GM12878 (cell line): Measurements from ENCODE around the gene KCND3. TPM values are rescaled to one million over a fixed set of nuclear protein-coding genes. Genes with fewer than 3 reads are reported as not detected.

Experiments
- ATAC-seq: fragments of 200-7000 bp; cut with Tn5 transposase; 3 replicates; pipeline ENCODE4 v1.9.1; 2020; ENCODE audit warnings: mild to moderate bottlenecking, moderate library complexity
- BruUV-seq: library from RNA; stranded (reverse); fragments of 400-500 nt; replicated peaks from 2 replicates; lab custom pipeline; 2021; lab: Mats Ljungman, UMichigan
- CTCF ChIA-PET: fragments of 300-600 bp; sonication (Branson Sonifier 250); formaldehyde crosslinking; extraction: SDS; loops from one replicate; lab custom pipeline; 2021; ENCODE audit warnings: inconsistent platforms; lab: Yijun Ruan, JAX
- POLR2A ChIA-PET: fragments of 350-600 bp; formaldehyde crosslinking; extraction: SDS; loops from one replicate; lab custom pipeline; 2021; ENCODE audit warnings: inconsistent platforms; lab: Charles Lee
- RAD21 ChIA-PET: fragments of 300-600 bp; sonication (Branson Sonifier 250); formaldehyde crosslinking; loops from one replicate; lab custom pipeline; 2023; ENCODE audit warnings: antibody characterized with exemption; ENCODE audit not compliant: unreplicated experiment; lab: Charles Lee
- SMC1A ChIA-PET: fragments of 300-600 bp; sonication (Branson Sonifier 250); formaldehyde crosslinking; loops from one replicate; lab custom pipeline; 2023; ENCODE audit not compliant: unreplicated experiment, uncharacterized antibody; lab: Charles Lee
- DNase-seq: peaks from one replicate; pipeline ENCODE4 v3.0.0-alpha.2; 2011; ENCODE audit warnings: low read depth, low spot score
- FAIRE-seq: peaks from 3 replicates; lab custom pipeline; 2011; peaks lifted over from hg19 to GRCh38; lab: Jason Lieb, UNC
- H2AFZ ChIP-seq: 2 replicates; pipeline ENCODE4 v1.6.0; 2011; ENCODE audit warnings: low read depth, low read length, control low read depth; ENCODE audit not compliant: control insufficient read depth
- H3K27ac ChIP-seq: 2 replicates; pipeline ENCODE4 v1.5.1; 2011; ENCODE audit warnings: control low read depth; ENCODE audit not compliant: control insufficient read depth, insufficient read depth
- H3K27me3 ChIP-seq, 2 experiments: replicated peaks in 1 of 2; 2 replicates each; pipeline versions ENCODE4 v1.6.0 to v1.6.1; 2011; ENCODE audit warnings: low read length in 1 of 2; ENCODE audit not compliant: control insufficient read depth in 2 of 2, insufficient read depth in 2 of 2
- H3K36me3 ChIP-seq, 2 experiments: 2 replicates each; pipeline ENCODE4 v1.5.1; 2011; ENCODE audit warnings: low read length in 1 of 2; ENCODE audit not compliant: control insufficient read depth in 2 of 2, insufficient read depth in 2 of 2
- H3K4me1 ChIP-seq: 2 replicates; pipeline ENCODE4 v1.6.1; 2011; ENCODE audit warnings: mild to moderate bottlenecking, low read length, moderate library complexity, mixed read lengths; ENCODE audit not compliant: control insufficient read depth, insufficient read depth
- H3K4me2 ChIP-seq: 2 replicates; pipeline ENCODE4 v1.6.0; 2011; ENCODE audit warnings: control low read depth; ENCODE audit not compliant: control insufficient read depth, insufficient read depth
- H3K4me3 ChIP-seq: fragments of 200-600 bp; sonication (generic); 2 replicates; pipeline ENCODE4 v1.5.1; 2016
- H3K79me2 ChIP-seq: 2 replicates; pipeline ENCODE4 v1.6.0; 2011; ENCODE audit warnings: low read length; ENCODE audit not compliant: control insufficient read depth, insufficient read depth
- H3K9ac ChIP-seq: 2 replicates; pipeline ENCODE4 v1.8.0; 2011; ENCODE audit warnings: low read length, control low read depth, mixed read lengths; ENCODE audit not compliant: control insufficient read depth, insufficient read depth
- H3K9me3 ChIP-seq: replicated peaks from 3 replicates; pipeline ENCODE4 v1.5.1; 2011; ENCODE audit warnings: mild to moderate bottlenecking, low read length; ENCODE audit not compliant: control insufficient read depth, insufficient read depth
- H4K20me1 ChIP-seq: 2 replicates; pipeline ENCODE4 v1.6.0; 2011; ENCODE audit not compliant: control insufficient read depth, insufficient read depth
- BCL3 ChIP-seq: IDR thresholded peaks from 2 replicates; pipeline ENCODE4 v1.6.1; 2011; ENCODE audit warnings: borderline replicate concordance, low read depth, mild to moderate bottlenecking, moderate library complexity, low read length; ENCODE audit not compliant: insufficient read depth, poor library complexity, severe bottlenecking
- CREB1 ChIP-seq: IDR thresholded peaks from 2 replicates; pipeline ENCODE4 v1.6.1; 2012; ENCODE audit warnings: low read depth, mild to moderate bottlenecking, inconsistent platforms
- CREM ChIP-seq: IDR thresholded peaks from 2 replicates; pipeline ENCODE4 v1.6.1; 2014; ENCODE audit warnings: antibody characterized with exemption, low read depth
- GABPA ChIP-seq: IDR thresholded peaks from 2 replicates; pipeline ENCODE4 v1.6.1; 2014; ENCODE audit warnings: antibody characterized with exemption, low read depth, mild to moderate bottlenecking, inconsistent platforms
- MLLT1 ChIP-seq: fragments of 450-650 bp; IDR thresholded peaks from 2 replicates; pipeline ENCODE4 v1.6.1; 2016; ENCODE audit warnings: mild to moderate bottlenecking
- MTA2 ChIP-seq: fragments of 450-650 bp; IDR thresholded peaks from 2 replicates; pipeline ENCODE4 v1.6.1; 2016; ENCODE audit warnings: low read depth, mild to moderate bottlenecking, moderate library complexity
- MTA3 ChIP-seq: IDR thresholded peaks from 2 replicates; pipeline ENCODE4 v1.6.1; 2012; ENCODE audit warnings: low read length, inconsistent platforms, borderline replicate concordance
- PKNOX1 ChIP-seq: fragments of 450-650 bp; IDR thresholded peaks from 2 replicates; pipeline ENCODE4 v1.6.1; 2016; ENCODE audit warnings: mild to moderate bottlenecking
- PRDM15 ChIP-seq: fragments of 450-650 bp; formaldehyde crosslinking; IDR thresholded peaks from 2 replicates; pipeline ENCODE4 v1.4.0; 2020; ENCODE audit warnings: mild to moderate bottlenecking, moderate library complexity
- RAD21 ChIP-seq: IDR thresholded peaks from 2 replicates; pipeline ENCODE4 v1.6.1; 2011; ENCODE audit warnings: mild to moderate bottlenecking, low read depth, low read length, moderate library complexity; ENCODE audit not compliant: insufficient read depth
- SP1 ChIP-seq: IDR thresholded peaks from one replicate; pipeline ENCODE4 v1.6.1; 2011; ENCODE audit warnings: low read depth, low read length
- SREBF1 ChIP-seq: IDR thresholded peaks from 2 replicates; pipeline ENCODE4 v1.6.1; 2012; ENCODE audit warnings: mild to moderate bottlenecking, low read length
- TCF12 ChIP-seq: IDR thresholded peaks from 2 replicates; pipeline ENCODE4 v1.6.1; 2011; ENCODE audit warnings: low read depth, mild to moderate bottlenecking, low read length
- ZBTB33 ChIP-seq: fragments of 450-650 bp; IDR thresholded peaks from 2 replicates; pipeline ENCODE4 v1.6.1; 2017; ENCODE audit warnings: mild to moderate bottlenecking
- ZZZ3 ChIP-seq: IDR thresholded peaks from 2 replicates; pipeline ENCODE4 v1.6.1; 2011; ENCODE audit warnings: low read depth; ENCODE audit not compliant: control insufficient read depth, insufficient read length
- WGBS: methylation state at CpG from one replicate; pipeline ENCODE4 v1.1.6; 2016; ENCODE audit warnings: low lambda C conversion rate; ENCODE audit not compliant: insufficient replicate concordance, insufficient coverage; ENCODE audit errors: missing lambda C conversion rate; 5-methylcytosine and 5-hydroxymethylcytosine counted together
- in situ Hi-C: fragments of 300-500 bp; cut with MboI; formaldehyde crosslinking; loops from 9 replicates; pipeline ENCODE4 v1.14.3; 2018; ENCODE audit warnings: mixed read lengths
- intact Hi-C: fragments of 100-400 bp; cut with micrococcal nuclease; formaldehyde crosslinking; loops from one replicate; pipeline ENCODE4 v1.14.2; 2022; ENCODE audit not compliant: unreplicated experiment
- polyA plus RNA-seq, 11 experiments: library from polyadenylated mRNA; depleted of rRNA in 4 of 11; unstranded in 6 of 11; stranded (reverse) in 5 of 11; fragments of >200 nt; fragmentation: Nextera tagmentation in 4 of 11; fragmentation: Illumina TruSeq in 1 of 11; extraction: Ambion mirVana in 4 of 11; extraction: Trizol in 1 of 11; gene quantifications; 1 replicate in 1 of 11; 2 replicates in 10 of 11; pipeline versions ENCODE4 v1.2.1 to v1.2.3, GENCODE V29; 2011 to 2016; ENCODE audit warnings: inconsistent platforms in 2 of 11, missing spikeins in 2 of 11, low read depth in 1 of 11
- total RNA-seq, 4 experiments: library from RNA; depleted of rRNA in 3 of 4; stranded (reverse); fragments of >200 nt in 3 of 4; fragmentation: Illumina TruSeq in 1 of 4; extraction: Trizol in 1 of 4; gene quantifications; 2 replicates each; pipeline versions ENCODE4 v1.2.1 to v1.2.3, GENCODE V29; 2013 to 2021

Gene KCND3
- total and polyA plus RNA-seq, 10 of the 15 experiments (the other 5 are each of a cell fraction or from before 2014, with no cell fraction given) = 0.02 TPM; not detected in 9

- no peaks in the 10 kb centered on the region for H3K79me2 ChIP-seq
- no peak overlapping the region for H2AFZ ChIP-seq
- in situ Hi-C loops (no loop called here), intact Hi-C loops (no loop called here)
- H3K4me2 ChIP-seq = no peak overlapping the region
- no peak for TF ChIP-seq GABPA
- no peak for TF ChIP-seq PRDM15 (CRISPR knock-in tag)
- TF ChIP-seq PKNOX1 = no peak
- no peak for TF ChIP-seq CREB1
- no peak for TF ChIP-seq MLLT1
- TF ChIP-seq CREM = no peak
- TF ChIP-seq ZBTB33 = no peak
- no peak for TF ChIP-seq BCL3
- TF ChIP-seq SP1 = no peak
- no peak for TF ChIP-seq RAD21
- no peak for TF ChIP-seq SREBF1
- TF ChIP-seq TCF12 = no peak
- TF ChIP-seq MTA3 = no peak
- no peak for TF ChIP-seq ZZZ3
- no peak for TF ChIP-seq MTA2
- TF ChIP-seq, all 136 proteins: peak for 0
- Histone ChIP-seq H3K36me3 (no peaks in the 10 kb centered on the region), H3K27ac (no peak overlapping the region), H3K4me1 (no peaks in the 10 kb centered on the region), H3K9ac (no peak overlapping the region), H3K27me3 (peaks cover 2 to 5% of the 10 kb centered on the region in 2 experiments; a peak in 3 of 4 replicates), H3K9me3 (no peaks in the 10 kb centered on the region), H4K20me1 (no peaks in the 10 kb centered on the region), H3K4me3 (no peak overlapping the region)
- BruUV-seq = no TSS peak
- no peak for ATAC-seq
- ChIA-PET RAD21 (no interaction called here), CTCF (no interaction called here), SMC1A (no interaction called here), POLR2A (no interaction called here)
- DNase-seq = no peak
- 33% methylated on average over 6 of the region's 6 CpGs for WGBS
- FAIRE-seq = no peak
Observed at GRCh38 chr1:111955755-111956154, 33.7 kb downstream of the KCND3 start.
